ENCODE data around the gene ZBTB44.

- TF ChIP-seq RARB (CRISPR knock-in tag; IDR thresholded peaks at IDR 0.05) (no peak), SNAI2 (CRISPR knock-in tag; IDR thresholded peaks at IDR 0.05) (no peak), PATZ1 (CRISPR knock-in tag; IDR thresholded peaks at IDR 0.05; ENCODE audit: borderline replicate concordance) (no peak)
Measured at GRCh38 chr11:130213143-130213978, 101.4 kb downstream of the ZBTB44 start.
